Kidney capillary endothelial cell (primary cell): ENCODE data around the gene ZNF432.

Source experiments
- DNase-seq: peaks from one replicate; pipeline ENCODE4 v3.0.0-alpha.2; 2018; ENCODE audit warnings: low spot score

The ZNF432 gene

GRCh38 chr19:52007806-52008557 lies 40.7 kb downstream of the ZNF432 start, which contains the start of gene ZNF615:
Gene ZNF615, minus strand, starts transcription at chr19:52008211. Its CDS starts 4,500 bp downstream, at chr19:52003711.
- DNase-seq: peak; percentile 82

- no peak for DNase-seq
Observed at GRCh38 chr19:52007451-52007805, 41.2 kb downstream of the ZNF432 start.

GRCh38 chr19:51994048-51994644 lies 54.5 kb downstream of the ZNF432 start:
- no peak for DNase-seq

- no peak for DNase-seq
Observed at GRCh38 chr19:51993422-51993821, 55.2 kb downstream of the ZNF432 start.

- peak; percentile 90 for DNase-seq
Observed at GRCh38 chr19:51986309-51987291, 62.0 kb downstream of the ZNF432 start, which contains the start of gene ZNF350. Gene ZNF350, minus strand, starts transcription at chr19:51986840. Its CDS starts 12,480 bp downstream, at chr19:51974360.

- DNase-seq: no peak
Observed at GRCh38 chr19:51983361-51983760, 65.3 kb downstream of the ZNF432 start.
